ENCODE data around the gene MBLAC1.

MBLAC1 gene

DNA sequence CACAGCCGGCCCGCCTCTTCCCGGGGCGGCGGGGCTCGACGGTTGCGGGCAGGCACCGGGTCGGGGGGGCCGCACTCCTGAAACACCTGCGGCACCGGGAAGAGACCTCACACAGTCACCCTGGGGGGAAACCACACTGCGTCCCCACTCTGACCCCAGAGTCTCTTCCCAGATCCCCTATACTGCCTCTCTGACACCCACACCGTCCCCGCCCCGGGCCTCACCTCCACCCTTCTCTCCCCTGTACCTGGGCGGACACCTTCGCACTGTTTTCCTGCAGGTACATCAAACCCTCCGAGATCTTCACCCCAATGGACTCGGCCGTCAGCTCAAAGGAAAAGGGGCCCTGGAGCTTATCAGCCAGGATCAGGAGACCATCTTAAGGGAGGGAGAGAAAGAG is 45.1 kb downstream of the MBLAC1 start:
- ATAC-seq (ENCODE audit: insufficient read depth, low read depth): no peak
- Histone ChIP-seq H3K79me2 (ENCODE audit: insufficient read depth, low read length) (peaks cover 4% of the 10 kb centered on the region), H3K4me2 (ENCODE audit: insufficient read depth, low read length) (no peak overlapping the region), H3K4me1 (ENCODE audit: insufficient read depth, low read length) (peaks cover 43% of the 10 kb centered on the region), H3K4me3 (ENCODE audit: low read depth in 1 of 2, low read length in 2 of 2) (no peak overlapping the region), H4K20me1 (ENCODE audit: insufficient read depth, low read length) (peaks cover 2% of the 10 kb centered on the region; the same call in 1 of the 2 replicates), H3K27ac (ENCODE audit: low read length) (no peak overlapping the region), H3K27me3 (ENCODE audit: insufficient read depth, low read length, poor library complexity) (peaks cover 7% of the 10 kb centered on the region), H3K9ac (ENCODE audit: low read depth, low read length) (no peak overlapping the region), H3K9me3 (ENCODE audit: insufficient read depth, low read length, severe bottlenecking) (no peaks in the 10 kb centered on the region), H3K36me3 (ENCODE audit: insufficient read depth, low read length) (peaks cover 18% of the 10 kb centered on the region), H2AFZ (ENCODE audit: low read depth, low read length) (no peak overlapping the region)
- no peak for TF ChIP-seq EZH2 (IDR thresholded peaks at IDR 0.05; ENCODE audit: borderline replicate concordance, low read depth, low read length, severe bottlenecking)
- TF ChIP-seq, protein P1, sequence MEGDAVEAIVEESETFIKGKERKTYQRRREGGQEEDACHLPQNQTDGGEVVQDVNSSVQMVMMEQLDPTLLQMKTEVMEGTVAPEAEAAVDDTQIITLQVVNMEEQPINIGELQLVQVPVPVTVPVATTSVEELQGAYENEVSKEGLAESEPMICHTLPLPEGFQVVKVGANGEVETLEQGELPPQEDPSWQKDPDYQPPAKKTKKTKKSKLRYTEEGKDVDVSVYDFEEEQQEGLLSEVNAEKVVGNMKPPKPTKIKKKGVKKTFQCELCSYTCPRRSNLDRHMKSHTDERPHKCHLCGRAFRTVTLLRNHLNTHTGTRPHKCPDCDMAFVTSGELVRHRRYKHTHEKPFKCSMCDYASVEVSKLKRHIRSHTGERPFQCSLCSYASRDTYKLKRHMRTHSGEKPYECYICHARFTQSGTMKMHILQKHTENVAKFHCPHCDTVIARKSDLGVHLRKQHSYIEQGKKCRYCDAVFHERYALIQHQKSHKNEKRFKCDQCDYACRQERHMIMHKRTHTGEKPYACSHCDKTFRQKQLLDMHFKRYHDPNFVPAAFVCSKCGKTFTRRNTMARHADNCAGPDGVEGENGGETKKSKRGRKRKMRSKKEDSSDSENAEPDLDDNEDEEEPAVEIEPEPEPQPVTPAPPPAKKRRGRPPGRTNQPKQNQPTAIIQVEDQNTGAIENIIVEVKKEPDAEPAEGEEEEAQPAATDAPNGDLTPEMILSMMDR (IDR thresholded peaks at IDR 0.05; ENCODE audit: borderline replicate concordance, extremely low read depth, low read length, poor library complexity, severe bottlenecking): no peak
- no peak for DNase-seq

DNA sequence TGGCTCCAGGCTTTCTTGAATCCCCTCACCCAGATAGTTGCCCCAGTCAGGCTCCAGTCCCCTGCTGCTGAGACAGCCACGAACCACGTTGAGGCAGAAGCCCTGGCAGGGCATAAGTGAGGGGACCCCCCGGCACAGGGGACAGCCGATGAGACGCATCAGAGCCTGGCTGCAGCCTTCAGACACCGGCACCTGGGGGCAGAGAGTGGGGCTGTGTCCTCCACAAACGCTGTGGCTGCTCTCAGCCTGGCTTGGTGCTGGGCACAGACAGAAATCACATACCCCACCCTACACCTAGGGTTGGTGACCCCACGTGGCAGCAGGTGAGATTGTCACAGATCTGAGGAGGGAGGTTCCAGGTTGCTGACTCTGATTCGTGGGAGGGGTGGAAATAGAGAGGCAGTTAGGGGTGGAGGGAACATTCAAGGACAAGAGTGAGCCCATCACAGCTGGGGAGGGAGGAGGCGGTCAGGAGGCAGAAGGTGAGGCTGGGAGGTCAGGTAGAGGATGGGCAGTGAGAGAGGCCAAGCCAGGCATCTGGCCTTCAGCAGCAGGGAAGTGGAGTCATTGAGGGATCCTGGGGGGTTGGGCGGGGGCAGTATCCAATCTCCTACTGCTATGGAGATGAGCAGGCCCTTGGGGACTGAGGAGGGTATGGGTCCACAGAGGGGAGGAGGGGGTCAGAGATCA is 47.2 kb downstream of the MBLAC1 start:
- no peak overlapping the region for H2AFZ ChIP-seq (ENCODE audit: low read depth, low read length)
- H3K27ac ChIP-seq (ENCODE audit: low read length): no peak overlapping the region
- no peak overlapping the region for H3K9ac ChIP-seq (ENCODE audit: low read depth, low read length)
- no peak overlapping the region for H3K4me2 ChIP-seq (ENCODE audit: insufficient read depth, low read length)
- no peaks in the 10 kb centered on the region for H3K27me3 ChIP-seq (ENCODE audit: insufficient read depth, low read length, poor library complexity)
- peaks cover 6% of the 10 kb centered on the region for H3K79me2 ChIP-seq (ENCODE audit: insufficient read depth, low read length)
- no peaks in the 10 kb centered on the region for H3K9me3 ChIP-seq (ENCODE audit: insufficient read depth, low read length, severe bottlenecking)
- H3K4me3 ChIP-seq (ENCODE audit: low read depth in 1 of 2, low read length in 2 of 2): no peak overlapping the region
- DNase-seq (no peak), ATAC-seq (ENCODE audit: insufficient read depth, low read depth) (no peak)
- peaks cover 18% of the 10 kb centered on the region for H3K36me3 ChIP-seq (ENCODE audit: insufficient read depth, low read length)
- peaks cover 2% of the 10 kb centered on the region; the same call in 1 of the 2 replicates for H4K20me1 ChIP-seq (ENCODE audit: insufficient read depth, low read length)
- TF ChIP-seq, protein P1 (IDR thresholded peaks at IDR 0.05; ENCODE audit: borderline replicate concordance, extremely low read depth, low read length, poor library complexity, severe bottlenecking): no peak
- no peak for TF ChIP-seq EZH2 (IDR thresholded peaks at IDR 0.05; ENCODE audit: borderline replicate concordance, low read depth, low read length, severe bottlenecking)
- H3K4me1 ChIP-seq (ENCODE audit: insufficient read depth, low read length): peaks cover 32% of the 10 kb centered on the region

DNA sequence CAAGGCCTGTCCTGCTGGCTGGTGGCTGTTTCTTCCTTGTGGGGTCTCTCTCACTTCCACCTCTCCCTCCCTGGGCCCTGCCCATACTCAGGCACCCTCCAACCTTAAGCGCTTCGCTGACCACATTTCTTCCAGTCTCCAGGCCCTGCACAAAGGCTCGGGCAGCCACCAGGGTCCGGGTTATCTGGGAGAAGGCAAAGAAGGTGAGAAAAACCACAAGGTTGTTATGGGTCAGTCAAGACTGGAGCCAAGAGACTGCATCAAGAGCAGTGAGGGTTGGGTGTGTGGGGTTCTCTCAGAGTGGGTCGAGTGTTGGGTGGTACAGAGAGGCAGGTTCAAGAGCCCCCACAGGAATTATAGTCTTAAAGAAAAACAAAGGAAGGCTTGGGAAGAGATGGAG is 47.8 kb downstream of the MBLAC1 start:
- Histone ChIP-seq H3K4me2 (ENCODE audit: insufficient read depth, low read length) (no peak overlapping the region), H2AFZ (ENCODE audit: low read depth, low read length) (no peak overlapping the region), H3K9ac (ENCODE audit: low read depth, low read length) (no peak overlapping the region)

More for the DNA sequence above, 47.8 kb downstream of the MBLAC1 start:
- H3K4me1 ChIP-seq (ENCODE audit: insufficient read depth, low read length): peaks cover 30% of the 10 kb centered on the region
- peaks cover 6% of the 10 kb centered on the region for H3K79me2 ChIP-seq (ENCODE audit: insufficient read depth, low read length)
- H3K4me3 ChIP-seq (ENCODE audit: low read depth in 1 of 2, low read length in 2 of 2): no peak overlapping the region
- DNase-seq (no peak), ATAC-seq (ENCODE audit: insufficient read depth, low read depth) (no peak)
- no peak overlapping the region for H3K27ac ChIP-seq (ENCODE audit: low read length)
- no peaks in the 10 kb centered on the region for H3K9me3 ChIP-seq (ENCODE audit: insufficient read depth, low read length, severe bottlenecking)
- H4K20me1 ChIP-seq (ENCODE audit: insufficient read depth, low read length): peaks cover 2% of the 10 kb centered on the region; the same call in 1 of the 2 replicates
- TF ChIP-seq EZH2 (IDR thresholded peaks at IDR 0.05; ENCODE audit: borderline replicate concordance, low read depth, low read length, severe bottlenecking): no peak
- TF ChIP-seq, protein P1 (IDR thresholded peaks at IDR 0.05; ENCODE audit: borderline replicate concordance, extremely low read depth, low read length, poor library complexity, severe bottlenecking): no peak
- H3K27me3 ChIP-seq (ENCODE audit: insufficient read depth, low read length, poor library complexity): no peaks in the 10 kb centered on the region
- peaks cover 18% of the 10 kb centered on the region for H3K36me3 ChIP-seq (ENCODE audit: insufficient read depth, low read length)

Measured in DND-41 (cell line).